Measurements from ENCODE around the gene PCYT1B. TPM values are rescaled to one million over a fixed set of nuclear protein-coding genes. Genes with fewer than 3 reads are reported as not detected.
"Not testable (repeated sequence)": the region's sequence is repeated elsewhere in the genome, so short reads cannot be mapped to it uniquely, and the experiment has no call there.

PCYT1B gene
- total RNA-seq, 1 donor from 2014 or later, result 0.12 TPM

DNA sequence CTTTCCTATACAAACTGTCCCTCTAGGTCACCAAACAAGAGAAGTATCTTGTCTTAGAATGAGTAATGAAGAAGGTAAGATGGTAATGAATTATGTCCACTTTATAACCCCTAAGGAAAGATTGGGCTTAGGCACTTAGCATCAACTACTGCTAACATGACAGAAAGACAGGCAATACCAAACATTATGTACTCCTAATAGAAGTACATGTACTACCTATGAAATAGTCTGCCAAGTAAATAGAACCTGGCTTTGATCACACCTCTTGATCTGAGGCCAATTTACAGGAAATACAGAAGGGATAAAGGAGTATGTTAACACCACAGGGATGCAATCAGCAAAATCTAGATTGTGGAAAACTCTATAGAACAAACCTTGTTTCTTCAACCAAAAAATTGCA, 14.1 kb upstream of the PCYT1B start:
- no peak for DNase-seq (ENCODE audit: low read depth)
- TF ChIP-seq, protein P1, sequence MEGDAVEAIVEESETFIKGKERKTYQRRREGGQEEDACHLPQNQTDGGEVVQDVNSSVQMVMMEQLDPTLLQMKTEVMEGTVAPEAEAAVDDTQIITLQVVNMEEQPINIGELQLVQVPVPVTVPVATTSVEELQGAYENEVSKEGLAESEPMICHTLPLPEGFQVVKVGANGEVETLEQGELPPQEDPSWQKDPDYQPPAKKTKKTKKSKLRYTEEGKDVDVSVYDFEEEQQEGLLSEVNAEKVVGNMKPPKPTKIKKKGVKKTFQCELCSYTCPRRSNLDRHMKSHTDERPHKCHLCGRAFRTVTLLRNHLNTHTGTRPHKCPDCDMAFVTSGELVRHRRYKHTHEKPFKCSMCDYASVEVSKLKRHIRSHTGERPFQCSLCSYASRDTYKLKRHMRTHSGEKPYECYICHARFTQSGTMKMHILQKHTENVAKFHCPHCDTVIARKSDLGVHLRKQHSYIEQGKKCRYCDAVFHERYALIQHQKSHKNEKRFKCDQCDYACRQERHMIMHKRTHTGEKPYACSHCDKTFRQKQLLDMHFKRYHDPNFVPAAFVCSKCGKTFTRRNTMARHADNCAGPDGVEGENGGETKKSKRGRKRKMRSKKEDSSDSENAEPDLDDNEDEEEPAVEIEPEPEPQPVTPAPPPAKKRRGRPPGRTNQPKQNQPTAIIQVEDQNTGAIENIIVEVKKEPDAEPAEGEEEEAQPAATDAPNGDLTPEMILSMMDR (conservative IDR thresholded peaks at IDR 0.05; ENCODE audit: low read depth, low read length), result no peak
- no peak overlapping the region for H3K4me3 ChIP-seq (ENCODE audit: low read depth, low read length)

DNA sequence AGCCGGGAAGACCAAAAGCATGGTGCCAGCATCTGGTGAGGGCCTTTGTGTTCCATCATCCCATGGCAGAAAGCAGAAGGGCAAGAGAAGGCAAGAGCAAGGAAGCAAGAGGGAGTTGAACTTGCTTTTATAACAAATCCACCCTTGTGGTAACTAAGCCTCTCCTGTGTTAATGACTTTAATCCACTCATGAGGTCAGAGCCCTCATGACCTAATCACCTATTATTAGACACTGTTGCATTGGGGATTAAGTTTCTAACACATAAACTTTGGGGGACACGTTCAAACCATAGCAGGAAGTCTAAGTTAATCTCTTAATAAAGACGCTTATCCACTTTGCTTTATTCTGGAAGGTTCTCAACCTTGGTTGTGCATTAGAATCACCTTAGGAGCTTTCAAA, 12.5 kb upstream of the PCYT1B start:
- no peak for DNase-seq (ENCODE audit: low read depth)
- H3K4me3 ChIP-seq (ENCODE audit: low read depth, low read length), result no peak overlapping the region
- TF ChIP-seq, protein P1 (conservative IDR thresholded peaks at IDR 0.05; ENCODE audit: low read depth, low read length), result no peak

DNA sequence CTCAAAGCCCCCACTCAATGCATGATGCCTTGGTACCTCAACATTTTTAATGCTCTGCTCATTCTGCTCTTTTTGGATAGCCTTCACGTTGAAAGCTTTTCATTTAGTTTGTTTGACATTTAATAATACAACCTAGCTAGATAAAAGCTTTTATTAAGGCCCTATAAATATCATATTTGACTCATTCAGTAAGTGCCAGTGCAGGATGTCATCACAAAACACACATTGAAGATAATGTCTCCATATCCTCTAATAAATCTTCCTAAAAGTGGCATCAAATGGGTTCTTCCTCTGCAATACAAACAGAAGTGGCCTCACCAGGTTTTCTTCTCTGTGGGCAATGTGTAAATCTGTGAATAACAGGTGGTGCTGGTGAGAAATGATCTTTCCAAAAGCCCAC, 12.0 kb upstream of the PCYT1B start:
- TF ChIP-seq, protein P1 (conservative IDR thresholded peaks at IDR 0.05; ENCODE audit: low read depth, low read length), result no peak
- H3K4me3 ChIP-seq (ENCODE audit: low read depth, low read length), result no peak overlapping the region
- no peak for DNase-seq (ENCODE audit: low read depth)

DNA sequence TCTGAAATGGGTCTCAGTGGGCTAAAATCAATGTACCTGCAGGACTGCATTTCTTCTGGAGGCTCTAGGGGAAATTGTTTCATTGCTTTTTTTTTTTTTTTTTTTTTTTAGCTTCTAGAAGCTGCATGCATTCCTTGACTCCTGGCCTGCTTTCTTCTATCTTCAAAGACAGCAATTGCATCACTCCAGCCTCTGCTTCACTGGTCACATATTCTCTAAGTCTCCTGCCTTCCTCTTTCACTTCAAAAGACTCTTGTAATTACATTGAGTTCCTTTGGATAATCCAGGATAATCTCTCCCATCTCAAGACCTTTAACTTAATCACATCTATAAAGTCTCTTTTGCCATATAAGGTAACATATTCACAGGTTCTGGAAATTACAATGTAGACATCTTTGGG, 11.3 kb upstream of the PCYT1B start:
- TF ChIP-seq, protein P1 (conservative IDR thresholded peaks at IDR 0.05; ENCODE audit: low read depth, low read length), result no peak
- DNase-seq (ENCODE audit: low read depth), result no peak
- no peak overlapping the region for H3K4me3 ChIP-seq (ENCODE audit: low read depth, low read length)

DNA sequence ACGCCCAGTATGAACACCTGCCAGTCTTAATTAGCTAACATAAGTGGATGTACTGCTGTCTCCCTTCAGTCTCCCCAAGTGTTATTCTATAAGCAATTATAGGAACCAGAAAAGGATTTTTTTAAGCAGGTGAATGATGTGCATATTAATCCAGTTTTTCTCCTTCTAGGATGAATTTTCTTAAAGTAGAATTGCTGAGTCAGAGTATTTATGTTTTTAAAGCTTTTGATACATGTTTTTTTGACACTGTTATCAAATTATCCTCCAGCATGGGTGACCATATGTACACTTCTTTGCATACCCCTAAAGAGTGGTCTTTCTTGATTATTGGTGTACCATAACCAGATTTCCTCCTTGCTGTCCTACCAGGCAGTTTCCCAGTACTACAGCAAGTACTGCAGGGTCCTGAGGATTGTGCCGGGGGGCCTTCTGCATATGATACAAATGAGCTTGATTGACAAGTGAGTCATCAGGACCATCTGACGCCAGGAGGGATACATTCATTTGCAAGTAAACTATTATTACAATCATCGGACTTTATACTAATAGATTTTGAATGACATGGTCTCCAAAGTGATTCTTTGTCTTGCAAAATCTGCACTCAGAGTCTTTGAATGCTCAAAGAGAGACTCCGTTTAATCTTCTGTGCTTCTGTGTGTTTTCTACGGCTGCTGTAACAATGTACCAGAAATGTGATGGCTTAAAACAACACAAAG, 10.7 kb upstream of the PCYT1B start:
- DNase-seq (ENCODE audit: low read depth), result no peak
- no peak overlapping the region for H3K4me3 ChIP-seq (ENCODE audit: low read depth, low read length)
- TF ChIP-seq, protein P1 (conservative IDR thresholded peaks at IDR 0.05; ENCODE audit: low read depth, low read length), result no peak

DNA sequence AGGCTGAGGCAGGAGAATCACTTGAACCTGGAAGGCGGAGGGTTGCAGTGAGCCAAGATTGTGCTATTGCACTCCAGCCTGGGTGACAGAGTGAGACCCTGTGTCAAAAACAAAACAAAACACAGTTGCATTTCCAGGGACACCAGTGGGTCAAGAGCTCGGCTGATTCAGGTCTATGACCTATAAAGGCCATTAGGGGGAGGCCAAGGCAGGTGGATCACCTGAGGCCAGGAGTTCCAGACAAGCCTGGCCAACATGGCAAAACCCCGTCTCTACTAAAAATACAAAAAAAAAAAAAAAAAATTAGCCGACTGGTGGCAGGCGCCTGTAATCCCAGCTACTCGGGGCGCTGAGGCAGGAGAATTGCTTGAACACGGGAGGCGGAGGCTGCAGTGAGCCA, 8.5 kb upstream of the PCYT1B start:
- DNase-seq (ENCODE audit: low read depth); H3K4me3 ChIP-seq (ENCODE audit: low read depth, low read length): not testable (repeated sequence)

DNA sequence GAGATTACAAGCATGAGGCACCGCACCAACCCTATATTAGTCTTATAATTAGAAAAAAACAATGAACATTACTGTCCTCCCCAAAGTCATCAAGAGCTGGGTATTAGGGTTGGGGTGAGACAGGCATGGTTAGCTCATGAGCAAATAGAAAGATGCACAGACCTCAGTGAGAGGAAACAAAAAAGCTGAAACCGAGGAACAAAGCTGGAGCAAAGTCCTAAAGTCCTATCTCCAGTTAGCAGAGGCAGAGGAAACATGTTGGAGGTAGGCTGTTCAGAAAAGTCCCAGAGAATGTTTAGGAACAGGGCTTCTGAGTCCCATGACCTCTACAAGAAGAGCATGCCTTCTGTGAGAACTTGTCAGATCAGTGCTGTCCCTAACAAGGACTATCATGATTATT, 4.6 kb upstream of the PCYT1B start:
- TF ChIP-seq, protein P1 (conservative IDR thresholded peaks at IDR 0.05; ENCODE audit: low read depth, low read length), result no peak

More for the DNA sequence above, 4.6 kb upstream of the PCYT1B start:
- H3K4me3 ChIP-seq (ENCODE audit: low read depth, low read length), result no peak overlapping the region
- no peak for DNase-seq (ENCODE audit: low read depth)

All from epithelial cell of proximal tubule (primary cell).